Activated naive CD8-positive, alpha-beta T cell treated with anti-CD3 and anti-CD28 coated beads, Interleukin-2, amount 50 U/mL, for 24 hours (primary cell): ENCODE results near the gene P2RX5.
"Not testable (repeated sequence)": the region's sequence is repeated elsewhere in the genome, so short reads cannot be mapped to it uniquely, and the experiment has no call there.

ENCODE experiments used
- ATAC-seq: fragments of 150-1000 bp; cut with Tn5 transposase; one replicate; pipeline ENCODE4 v1.10.0; 2021
- DNase-seq: peaks from one replicate; pipeline ENCODE4 v3.0.0; 2021
- H3K27ac Mint-ChIP-seq: one replicate; pipeline ENCODE4 v1.8.0; 2021; ENCODE audit warnings: mild to moderate bottlenecking, mixed read lengths
- H3K27me3 Mint-ChIP-seq: one replicate; pipeline ENCODE4 v1.8.0; 2021; ENCODE audit warnings: mixed read lengths
- H3K36me3 Mint-ChIP-seq: one replicate; pipeline ENCODE4 v1.8.0; 2021; ENCODE audit warnings: low read depth, mixed read lengths
- H3K4me1 Mint-ChIP-seq: one replicate; pipeline ENCODE4 v1.8.0; 2021; ENCODE audit warnings: mixed read lengths
- H3K4me3 Mint-ChIP-seq: one replicate; pipeline ENCODE4 v1.8.0; 2021; ENCODE audit warnings: mild to moderate bottlenecking, moderate library complexity, mixed read lengths
- H3K9me3 Mint-ChIP-seq: one replicate; pipeline ENCODE4 v1.8.0; 2021; ENCODE audit warnings: mixed read lengths

P2RX5 gene, protein sequence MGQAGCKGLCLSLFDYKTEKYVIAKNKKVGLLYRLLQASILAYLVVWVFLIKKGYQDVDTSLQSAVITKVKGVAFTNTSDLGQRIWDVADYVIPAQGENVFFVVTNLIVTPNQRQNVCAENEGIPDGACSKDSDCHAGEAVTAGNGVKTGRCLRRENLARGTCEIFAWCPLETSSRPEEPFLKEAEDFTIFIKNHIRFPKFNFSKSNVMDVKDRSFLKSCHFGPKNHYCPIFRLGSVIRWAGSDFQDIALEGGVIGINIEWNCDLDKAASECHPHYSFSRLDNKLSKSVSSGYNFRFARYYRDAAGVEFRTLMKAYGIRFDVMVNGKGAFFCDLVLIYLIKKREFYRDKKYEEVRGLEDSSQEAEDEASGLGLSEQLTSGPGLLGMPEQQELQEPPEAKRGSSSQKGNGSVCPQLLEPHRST

DNA sequence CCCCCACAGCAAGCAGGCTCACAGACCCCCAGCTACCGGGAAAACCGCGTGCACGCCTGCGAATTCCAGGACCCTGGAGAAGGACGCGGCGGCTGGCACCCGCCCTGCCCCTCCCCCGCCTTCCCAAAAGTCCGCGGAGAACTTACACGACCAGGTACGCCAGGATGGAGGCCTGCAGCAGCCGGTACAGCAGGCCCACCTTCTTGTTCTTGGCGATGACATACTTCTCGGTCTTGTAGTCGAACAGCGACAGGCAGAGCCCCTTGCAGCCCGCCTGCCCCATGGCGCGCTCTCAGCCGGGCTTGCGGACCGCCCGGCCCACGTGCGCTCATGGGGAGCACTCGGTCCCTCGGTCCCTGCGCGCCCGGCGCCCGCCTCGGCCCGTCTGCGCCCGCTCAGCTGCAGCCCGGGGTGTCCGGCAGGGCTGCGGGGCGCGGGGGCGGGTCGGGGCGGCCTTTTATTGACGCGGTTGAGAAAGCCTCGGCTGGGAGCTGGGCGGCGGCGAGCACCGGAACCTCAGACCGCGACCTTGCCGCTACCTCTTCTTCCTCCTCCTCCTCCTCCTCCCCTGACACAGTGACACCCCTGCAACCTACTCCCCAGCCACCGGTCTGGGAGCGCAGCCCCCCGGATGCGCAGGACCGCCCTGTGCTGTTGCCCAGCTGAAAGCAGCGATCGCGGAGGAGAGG, at the start of gene P2RX5:
P2RX5 (minus strand) TSS at position 433 of the 689 bp plus-strand sequence; CDS start at position 283, 150 bp downstream.
- peaks cover 2% of the 10 kb centered on the region for H3K36me3 Mint-ChIP-seq
- H3K27ac Mint-ChIP-seq = peak within 1 kb of the TSS; percentile 80
- peaks cover 26% of the 10 kb centered on the region for H3K4me1 Mint-ChIP-seq
- DNase-seq (peak; percentile 55), ATAC-seq (peak; percentile 42)
- no peaks in the 10 kb centered on the region for H3K9me3 Mint-ChIP-seq
- peak within 1 kb of the TSS; percentile 81 for H3K4me3 Mint-ChIP-seq
- H3K27me3 Mint-ChIP-seq = peaks cover 2% of the 10 kb centered on the region

DNA sequence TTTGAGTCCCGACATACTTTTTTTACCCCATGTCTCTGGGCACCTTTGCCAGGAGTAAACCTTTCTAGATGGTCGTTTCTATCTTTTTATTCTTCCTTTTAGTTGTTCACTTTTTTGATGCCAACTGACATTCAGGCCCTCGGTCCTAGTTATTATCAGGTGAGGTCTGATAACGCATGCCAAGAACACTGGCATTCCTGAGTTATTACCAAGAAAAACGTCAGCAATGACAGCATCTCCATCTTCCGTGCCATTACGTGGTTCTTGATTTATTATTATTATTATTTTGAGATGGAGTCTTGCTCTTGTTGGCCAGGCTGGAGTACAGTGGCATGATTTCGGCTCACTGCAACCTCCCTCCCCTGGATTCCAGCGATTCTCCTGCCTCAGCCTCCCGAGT, 49.1 kb upstream of the P2RX5 start:
- no peaks in the 10 kb centered on the region for H3K36me3 Mint-ChIP-seq
- ATAC-seq = no peak
- peaks cover 2% of the 10 kb centered on the region for H3K27me3 Mint-ChIP-seq
- H3K27ac Mint-ChIP-seq = no peak overlapping the region
- DNase-seq = no peak
- no peak overlapping the region for H3K4me3 Mint-ChIP-seq
- no peaks in the 10 kb centered on the region for H3K9me3 Mint-ChIP-seq
- H3K4me1 Mint-ChIP-seq = peaks cover 27% of the 10 kb centered on the region

GRCh38 chr17:3744014-3744413, 48.1 kb upstream of the P2RX5 start:
- peaks cover 32% of the 10 kb centered on the region for H3K4me1 Mint-ChIP-seq
- H3K27me3 Mint-ChIP-seq = peaks cover 2% of the 10 kb centered on the region
- no peaks in the 10 kb centered on the region for H3K9me3 Mint-ChIP-seq
- no peak overlapping the region for H3K4me3 Mint-ChIP-seq
- H3K36me3 Mint-ChIP-seq = no peaks in the 10 kb centered on the region
- DNase-seq (no peak), ATAC-seq (no peak)
- no peak overlapping the region for H3K27ac Mint-ChIP-seq

DNA sequence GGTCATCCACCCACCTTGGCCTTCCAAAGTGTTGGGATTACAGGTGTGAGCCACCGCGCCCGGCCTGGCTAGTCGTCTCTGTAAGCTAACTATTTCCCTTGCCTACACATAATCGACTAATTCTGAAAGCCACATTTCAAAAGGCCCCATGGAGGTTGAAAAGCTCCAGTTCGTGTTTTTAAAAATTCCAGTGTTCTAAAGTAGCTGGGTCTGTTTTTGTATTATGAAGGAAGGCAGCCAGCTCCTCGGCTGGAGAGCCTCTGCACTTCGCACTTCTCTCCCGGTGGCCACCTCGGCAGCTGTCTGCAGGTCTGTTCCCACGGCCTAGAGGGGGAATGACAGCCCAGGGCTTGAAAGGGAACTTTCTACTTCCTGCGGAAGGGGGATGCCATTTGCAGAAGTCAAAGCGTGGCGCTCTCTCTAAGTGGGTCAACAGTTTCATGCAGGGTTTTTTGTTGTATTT, 44.7 kb upstream of the P2RX5 start:
- Mint-ChIP-seq H3K4me1 (peaks cover 43% of the 10 kb centered on the region), H3K4me3 (peak overlapping the region; percentile 45), H3K9me3 (no peaks in the 10 kb centered on the region), H3K27me3 (peaks cover 4% of the 10 kb centered on the region), H3K36me3 (no peaks in the 10 kb centered on the region), H3K27ac (peak overlapping the region; percentile 77)
- ATAC-seq = peak; percentile 51
- peak; percentile 48 for DNase-seq

GRCh38 chr17:3739422-3740124, 43.6 kb upstream of the P2RX5 start:
- no peaks in the 10 kb centered on the region for H3K36me3 Mint-ChIP-seq
- no peaks in the 10 kb centered on the region for H3K9me3 Mint-ChIP-seq
- H3K4me1 Mint-ChIP-seq = peaks cover 43% of the 10 kb centered on the region
- no peak overlapping the region for H3K4me3 Mint-ChIP-seq
- H3K27ac Mint-ChIP-seq = no peak overlapping the region
- H3K27me3 Mint-ChIP-seq = peaks cover 4% of the 10 kb centered on the region
- DNase-seq (no peak), ATAC-seq (no peak)

DNA sequence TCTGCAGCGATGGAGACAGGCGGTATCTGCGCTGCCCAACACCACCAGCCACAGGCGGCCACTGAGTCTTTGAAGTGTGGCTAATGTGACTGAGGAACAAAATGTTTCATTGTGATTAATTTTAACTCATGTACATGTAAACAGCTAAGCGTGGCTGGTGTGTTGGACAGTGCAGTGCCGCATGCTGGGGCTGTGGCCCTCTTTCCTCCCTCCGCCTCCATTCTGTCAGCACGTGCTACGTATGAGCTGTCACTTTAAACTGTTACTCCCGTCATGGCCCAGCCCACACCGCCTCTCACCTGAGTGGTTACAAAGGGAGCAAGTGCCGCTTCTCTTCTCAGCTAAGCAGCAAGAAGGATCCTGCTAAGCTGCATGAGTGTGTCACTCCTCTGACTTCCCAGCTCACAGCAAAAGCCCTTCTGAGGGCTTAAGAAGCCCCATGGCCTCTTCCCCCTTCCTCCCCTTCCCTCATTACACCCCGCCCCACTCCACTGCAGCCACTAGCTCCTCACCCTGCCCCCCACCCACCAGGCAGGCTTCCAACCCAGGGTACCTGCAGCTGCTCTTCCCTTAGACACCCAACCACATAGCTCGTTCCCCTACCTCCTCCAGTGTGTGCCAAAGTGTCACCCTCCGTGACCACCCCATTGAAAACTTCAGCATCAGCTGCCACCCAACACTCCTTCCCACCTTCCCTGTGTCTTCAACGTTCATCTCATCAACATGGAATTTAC, 42.8 kb upstream of the P2RX5 start:
- ATAC-seq (peak; percentile 84), DNase-seq (peak; percentile 69)
- Mint-ChIP-seq H3K27me3 (peaks cover 4% of the 10 kb centered on the region), H3K9me3 (no peaks in the 10 kb centered on the region), H3K4me1 (peaks cover 43% of the 10 kb centered on the region), H3K36me3 (no peaks in the 10 kb centered on the region), H3K27ac (no peak overlapping the region), H3K4me3 (no peak overlapping the region)

DNA sequence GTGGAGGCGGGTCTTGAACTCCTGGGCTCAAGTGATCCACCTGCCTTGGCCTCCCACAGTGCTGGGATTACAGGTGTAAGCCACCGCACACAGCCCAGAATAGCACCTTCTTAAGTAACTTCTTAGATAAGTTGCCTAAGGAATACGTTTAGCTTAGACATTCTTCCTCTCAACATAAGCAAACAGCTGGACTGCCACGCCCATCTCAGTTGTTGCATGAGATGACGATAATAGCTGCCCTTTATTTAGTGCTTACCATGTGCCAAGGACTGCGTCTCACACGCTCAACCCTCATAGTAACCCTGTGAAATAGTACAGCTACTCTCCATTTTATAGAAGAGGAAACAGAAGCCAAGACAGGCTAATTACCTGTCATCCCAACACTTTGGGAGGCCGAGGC, 39.6 kb upstream of the P2RX5 start:
- DNase-seq (no peak), ATAC-seq (no peak)
- Mint-ChIP-seq H3K4me3 (no peak overlapping the region), H3K27me3 (peaks cover 4% of the 10 kb centered on the region), H3K36me3 (no peaks in the 10 kb centered on the region), H3K4me1 (peaks cover 32% of the 10 kb centered on the region), H3K27ac (no peak overlapping the region), H3K9me3 (no peaks in the 10 kb centered on the region)

DNA sequence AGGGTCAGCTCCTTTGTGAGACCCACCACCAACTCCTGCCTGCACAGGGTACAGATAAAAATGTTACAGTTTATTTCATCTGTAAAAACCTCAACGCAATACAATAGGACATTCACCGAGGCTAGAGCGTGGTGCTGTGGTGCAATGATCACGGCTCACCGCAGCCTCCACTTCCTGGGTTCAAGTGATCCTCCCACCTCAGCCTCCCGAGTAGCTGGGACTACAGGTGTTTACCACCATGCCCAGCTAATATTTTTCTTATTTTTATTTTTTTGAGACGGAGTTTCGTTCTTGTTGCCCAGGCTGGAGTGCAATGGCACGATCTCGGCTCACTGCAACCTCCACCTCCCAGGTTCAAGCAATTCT, 38.9 kb upstream of the P2RX5 start:
- not testable (repeated sequence) for H3K9me3 Mint-ChIP-seq, ATAC-seq, H3K27ac Mint-ChIP-seq, H3K27me3 Mint-ChIP-seq, DNase-seq, H3K4me3 Mint-ChIP-seq, H3K36me3 Mint-ChIP-seq
- H3K4me1 Mint-ChIP-seq = peaks cover 26% of the 10 kb centered on the region

GRCh38 chr17:3732210-3732621, 36.3 kb upstream of the P2RX5 start:
- ATAC-seq (no peak), DNase-seq (no peak)
- peaks cover 2% of the 10 kb centered on the region for H3K27me3 Mint-ChIP-seq
- peaks cover 10% of the 10 kb centered on the region for H3K36me3 Mint-ChIP-seq
- no peak overlapping the region for H3K4me3 Mint-ChIP-seq
- H3K4me1 Mint-ChIP-seq = peaks cover 5% of the 10 kb centered on the region
- H3K9me3 Mint-ChIP-seq = no peaks in the 10 kb centered on the region
- H3K27ac Mint-ChIP-seq = no peak overlapping the region

DNA sequence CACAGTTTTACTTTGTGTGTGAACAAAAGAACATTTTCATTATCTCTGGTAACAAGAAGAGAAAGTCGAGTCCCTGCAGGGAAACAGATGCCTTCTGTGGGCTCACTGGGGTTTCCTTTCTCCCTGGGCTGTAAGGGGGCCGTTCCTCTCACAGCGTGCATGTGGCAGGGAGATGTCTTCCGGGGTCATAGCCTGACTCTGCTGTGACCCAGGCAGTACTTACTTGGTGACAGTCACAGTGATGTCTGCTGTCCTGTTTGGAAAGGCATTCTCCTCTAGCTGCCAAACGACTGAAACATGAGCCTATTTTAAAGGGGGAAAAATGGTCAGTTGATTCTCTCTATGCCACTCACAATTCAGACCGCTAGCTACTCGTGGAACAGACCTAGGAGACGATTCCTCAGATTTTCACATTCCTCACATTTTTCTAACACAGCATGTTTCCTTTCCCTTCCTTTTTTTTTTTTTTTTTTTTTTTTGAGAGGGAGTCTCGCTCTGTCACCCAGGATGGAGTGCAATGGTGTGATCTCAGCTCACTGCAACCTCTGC, 35.0 kb upstream of the P2RX5 start:
- H3K27ac Mint-ChIP-seq = no peak overlapping the region
- H3K4me3 Mint-ChIP-seq = no peak overlapping the region
- no peak for DNase-seq
- ATAC-seq = no peak
- H3K4me1 Mint-ChIP-seq = peaks cover 15% of the 10 kb centered on the region
- no peaks in the 10 kb centered on the region for H3K27me3 Mint-ChIP-seq
- H3K36me3 Mint-ChIP-seq = peaks cover 19% of the 10 kb centered on the region
- H3K9me3 Mint-ChIP-seq = no peaks in the 10 kb centered on the region

DNA sequence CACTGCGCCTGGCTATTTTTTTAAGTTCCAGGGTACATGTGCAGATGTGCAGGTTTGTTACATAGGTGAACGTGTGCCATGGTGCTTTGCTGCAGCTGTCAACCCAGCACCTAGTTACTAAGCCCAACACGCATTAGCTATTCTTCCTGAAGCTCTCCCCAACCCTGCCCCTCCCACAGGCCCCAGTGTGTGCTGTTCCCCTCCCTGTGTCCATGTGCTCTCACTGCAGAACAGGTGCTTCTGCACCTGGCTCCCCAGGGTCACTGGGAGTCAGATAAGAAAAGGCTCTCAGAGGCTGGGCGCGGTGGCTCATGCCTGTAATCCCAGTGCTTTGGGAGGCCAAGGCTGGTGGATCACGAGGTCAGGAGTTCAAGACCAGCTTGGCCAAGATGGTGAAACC, 33.9 kb upstream of the P2RX5 start:
- peaks cover 29% of the 10 kb centered on the region for H3K36me3 Mint-ChIP-seq
- ATAC-seq (no peak), DNase-seq (no peak)
- H3K27ac Mint-ChIP-seq = no peak overlapping the region
- no peak overlapping the region for H3K4me3 Mint-ChIP-seq
- no peaks in the 10 kb centered on the region for H3K9me3 Mint-ChIP-seq
- no peaks in the 10 kb centered on the region for H3K27me3 Mint-ChIP-seq
- peaks cover 25% of the 10 kb centered on the region for H3K4me1 Mint-ChIP-seq

DNA sequence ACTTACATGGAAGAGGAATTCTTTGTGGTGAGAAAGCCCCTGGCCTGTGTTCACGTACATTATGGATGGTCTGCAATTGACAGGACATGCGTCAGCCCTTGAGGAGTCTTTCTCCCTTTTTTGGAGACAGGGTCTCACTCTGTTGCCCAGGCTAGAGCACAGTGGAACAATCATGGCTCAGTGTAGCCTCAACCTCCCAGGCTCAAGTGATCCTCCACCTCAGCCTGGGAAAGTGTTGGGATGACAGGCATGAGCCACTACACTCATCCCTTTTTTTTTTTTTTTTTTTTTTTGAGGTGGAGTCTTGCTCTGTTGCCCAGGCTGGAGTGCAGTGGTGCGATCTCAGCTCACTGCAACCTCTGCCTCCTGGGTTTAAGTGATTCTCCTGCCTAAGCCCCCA, 32.1 kb upstream of the P2RX5 start:
- not testable (repeated sequence) for DNase-seq, H3K9me3 Mint-ChIP-seq, H3K4me3 Mint-ChIP-seq, ATAC-seq, H3K27ac Mint-ChIP-seq, H3K27me3 Mint-ChIP-seq
- peaks cover 33% of the 10 kb centered on the region for H3K4me1 Mint-ChIP-seq
- H3K36me3 Mint-ChIP-seq = peaks cover 35% of the 10 kb centered on the region

GRCh38 chr17:3727041-3727440, 31.1 kb upstream of the P2RX5 start:
- Mint-ChIP-seq H3K27me3 (no peaks in the 10 kb centered on the region), H3K9me3 (no peaks in the 10 kb centered on the region), H3K36me3 (peaks cover 37% of the 10 kb centered on the region), H3K4me1 (peaks cover 42% of the 10 kb centered on the region), H3K27ac (peak overlapping the region; percentile 62), H3K4me3 (no peak overlapping the region)
- DNase-seq (no peak), ATAC-seq (no peak)
